Stimulated activated naive B cell treated with anti-CD40 and anti-IgM and Interleukin-4, amounts not matched to agents 10 μg/mL and 1 μg/mL and 100 μg/mL, for 72 hours (primary cell): Measurements from ENCODE around the gene COL6A1.
"Not testable (repeated sequence)": the region's sequence is repeated elsewhere in the genome, so short reads cannot be mapped to it uniquely, and the experiment has no call there.

Experiments
- ATAC-seq, 2 donors: fragments of 150-1000 bp; cut with Tn5 transposase; replicated peaks; 2 replicates each; pipeline ENCODE4 v1.10.0; 2021; ENCODE audit warnings: moderate library complexity in 1 of 2
- DNase-seq: peaks from one replicate; pipeline ENCODE4 v3.0.0; 2021
- H3K27ac Mint-ChIP-seq: one replicate; pipeline ENCODE4 v1.8.0; 2022; ENCODE audit warnings: mild to moderate bottlenecking, mixed read lengths
- H3K27me3 Mint-ChIP-seq, 2 donors: one replicate each; pipeline ENCODE4 v1.8.0; 2022; ENCODE audit warnings: mixed read lengths in 2 of 2
- H3K36me3 Mint-ChIP-seq, 2 donors: one replicate each; pipeline ENCODE4 v1.8.0; 2022; ENCODE audit warnings: mixed read lengths in 2 of 2, mild to moderate bottlenecking in 1 of 2
- H3K4me1 Mint-ChIP-seq, 2 donors: one replicate each; pipeline ENCODE4 v1.8.0; 2022; ENCODE audit warnings: mixed read lengths in 2 of 2, mild to moderate bottlenecking in 1 of 2
- H3K4me3 Mint-ChIP-seq, 2 donors: one replicate each; pipeline ENCODE4 v1.8.0; 2022; ENCODE audit warnings: mild to moderate bottlenecking in 2 of 2, mixed read lengths in 2 of 2, moderate library complexity in 1 of 2
- H3K9me3 Mint-ChIP-seq, 2 donors: one replicate each; pipeline ENCODE4 v1.8.0; 2022; ENCODE audit warnings: mixed read lengths in 2 of 2, mild to moderate bottlenecking in 1 of 2

The COL6A1 gene

GRCh38 chr21:45952527-45952926, 29.0 kb upstream of the COL6A1 start:
- H3K27me3 Mint-ChIP-seq: peaks cover 4 to 22% of the 10 kb centered on the region in 2 donors
- not testable (repeated sequence) for ATAC-seq

GRCh38 chr21:45952974-45953373, 28.6 kb upstream of the COL6A1 start:
- H3K27ac Mint-ChIP-seq: no peak overlapping the region
- H3K9me3 Mint-ChIP-seq: no peaks in the 10 kb centered on the region
- no peak overlapping the region for H3K4me3 Mint-ChIP-seq
- no peaks in the 10 kb centered on the region for H3K4me1 Mint-ChIP-seq
- DNase-seq (no peak), ATAC-seq (no peak)
- H3K36me3 Mint-ChIP-seq: no peaks in the 10 kb centered on the region
- H3K27me3 Mint-ChIP-seq: peaks cover 5 to 26% of the 10 kb centered on the region in 2 donors

More at GRCh38 chr21:45952527-45952926, 29.0 kb upstream of the COL6A1 start:
- not testable (repeated sequence) for H3K4me1 Mint-ChIP-seq, H3K36me3 Mint-ChIP-seq, H3K9me3 Mint-ChIP-seq, H3K4me3 Mint-ChIP-seq, DNase-seq, H3K27ac Mint-ChIP-seq

- no peak for DNase-seq
- Mint-ChIP-seq H3K4me1 (no peaks in the 10 kb centered on the region), H3K27ac (no peak overlapping the region), H3K27me3 (peaks cover 9 to 32% of the 10 kb centered on the region in 2 donors), H3K4me3 (no peak overlapping the region), H3K36me3 (no peaks in the 10 kb centered on the region), H3K9me3 (no peaks in the 10 kb centered on the region)
- ATAC-seq: no peak
Measured at GRCh38 chr21:45954261-45954660, 27.3 kb upstream of the COL6A1 start.

- DNase-seq: no peak
- peaks cover 9 to 33% of the 10 kb centered on the region in 2 donors for H3K27me3 Mint-ChIP-seq
- H3K9me3 Mint-ChIP-seq: no peaks in the 10 kb centered on the region
Measured at GRCh38 chr21:45954921-45955320, 26.6 kb upstream of the COL6A1 start.

GRCh38 chr21:45957551-45957950, 24.0 kb upstream of the COL6A1 start:
- no peak overlapping the region for H3K4me3 Mint-ChIP-seq
- peaks cover 19 to 52% of the 10 kb centered on the region in 2 donors for H3K27me3 Mint-ChIP-seq
- ATAC-seq (no peak), DNase-seq (no peak)
- H3K4me1 Mint-ChIP-seq: no peaks in the 10 kb centered on the region
- H3K9me3 Mint-ChIP-seq: peaks cover 15 to 23% of the 10 kb centered on the region in 2 donors
- peaks cover 7 to 15% of the 10 kb centered on the region in 2 donors for H3K36me3 Mint-ChIP-seq
- H3K27ac Mint-ChIP-seq: no peak overlapping the region

More at GRCh38 chr21:45954921-45955320, 26.6 kb upstream of the COL6A1 start:
- H3K27ac Mint-ChIP-seq: no peak overlapping the region
- no peak for ATAC-seq
- H3K4me3 Mint-ChIP-seq: no peak overlapping the region
- no peaks in the 10 kb centered on the region for H3K4me1 Mint-ChIP-seq
- no peaks in the 10 kb centered on the region for H3K36me3 Mint-ChIP-seq

- H3K36me3 Mint-ChIP-seq: peaks cover 7 to 15% of the 10 kb centered on the region in 2 donors
- peaks cover 19 to 47% of the 10 kb centered on the region in 2 donors for H3K27me3 Mint-ChIP-seq
- H3K27ac Mint-ChIP-seq: no peak overlapping the region
- DNase-seq: no peak
- no peak overlapping the region for H3K4me3 Mint-ChIP-seq
- H3K9me3 Mint-ChIP-seq: peaks cover 18 to 26% of the 10 kb centered on the region in 2 donors
- ATAC-seq: no peak
- H3K4me1 Mint-ChIP-seq: no peaks in the 10 kb centered on the region
Measured at GRCh38 chr21:45957981-45958600, 23.5 kb upstream of the COL6A1 start.

- H3K27ac Mint-ChIP-seq: no peak overlapping the region
- no peaks in the 10 kb centered on the region for H3K4me1 Mint-ChIP-seq
- DNase-seq (no peak), ATAC-seq (no peak)
- peaks cover 19 to 45% of the 10 kb centered on the region in 2 donors for H3K27me3 Mint-ChIP-seq
- peaks cover 7 to 15% of the 10 kb centered on the region in 2 donors for H3K36me3 Mint-ChIP-seq
- no peak overlapping the region for H3K4me3 Mint-ChIP-seq
- peaks cover 23 to 32% of the 10 kb centered on the region in 2 donors for H3K9me3 Mint-ChIP-seq
Measured at GRCh38 chr21:45959182-45959581, 22.4 kb upstream of the COL6A1 start.

- Mint-ChIP-seq H3K4me3 (no peak overlapping the region), H3K27ac (no peak overlapping the region), H3K9me3 (peaks cover 25 to 34% of the 10 kb centered on the region in 2 donors), H3K27me3 (peaks cover 19 to 45% of the 10 kb centered on the region in 2 donors), H3K36me3 (peaks cover 7 to 15% of the 10 kb centered on the region in 2 donors), H3K4me1 (no peaks in the 10 kb centered on the region)
- ATAC-seq: no peak
- no peak for DNase-seq
Measured at GRCh38 chr21:45959779-45960390, 21.7 kb upstream of the COL6A1 start.

- Mint-ChIP-seq H3K36me3 (peaks cover 7 to 15% of the 10 kb centered on the region in 2 donors), H3K9me3 (peaks cover 33 to 34% of the 10 kb centered on the region in 2 donors), H3K27me3 (peaks cover 19 to 47% of the 10 kb centered on the region in 2 donors)
- H3K4me1 Mint-ChIP-seq, DNase-seq, H3K27ac Mint-ChIP-seq, ATAC-seq, H3K4me3 Mint-ChIP-seq: not testable (repeated sequence)
Measured at GRCh38 chr21:45961408-45961807, 20.2 kb upstream of the COL6A1 start.

- no peaks in the 10 kb centered on the region for H3K4me1 Mint-ChIP-seq
Measured at GRCh38 chr21:45962531-45963231, 18.9 kb upstream of the COL6A1 start.

GRCh38 chr21:45963232-45963570, 18.4 kb upstream of the COL6A1 start:
- DNase-seq (no peak), ATAC-seq (no peak)
- peaks cover 33 to 34% of the 10 kb centered on the region in 2 donors for H3K9me3 Mint-ChIP-seq
- H3K4me1 Mint-ChIP-seq: no peaks in the 10 kb centered on the region
- H3K36me3 Mint-ChIP-seq: peaks cover 7 to 15% of the 10 kb centered on the region in 2 donors
- H3K27ac Mint-ChIP-seq: no peak overlapping the region
- H3K4me3 Mint-ChIP-seq: no peak overlapping the region
- peaks cover 27 to 45% of the 10 kb centered on the region in 2 donors for H3K27me3 Mint-ChIP-seq

More at GRCh38 chr21:45962531-45963231, 18.9 kb upstream of the COL6A1 start:
- Mint-ChIP-seq H3K36me3 (peaks cover 7 to 15% of the 10 kb centered on the region in 2 donors), H3K27me3 (peaks cover 27 to 48% of the 10 kb centered on the region in 2 donors), H3K4me3 (no peak overlapping the region), H3K27ac (no peak overlapping the region), H3K9me3 (peaks cover 33 to 34% of the 10 kb centered on the region in 2 donors)
- no peak for DNase-seq
- no peak for ATAC-seq

GRCh38 chr21:45964649-45965048, 16.9 kb upstream of the COL6A1 start:
- DNase-seq: no peak
- H3K27ac Mint-ChIP-seq: no peak overlapping the region
- no peak for ATAC-seq
- H3K27me3 Mint-ChIP-seq: peaks cover 38 to 48% of the 10 kb centered on the region in 2 donors
- H3K4me3 Mint-ChIP-seq: no peak overlapping the region
- no peaks in the 10 kb centered on the region for H3K4me1 Mint-ChIP-seq
- H3K36me3 Mint-ChIP-seq: peaks cover 7 to 15% of the 10 kb centered on the region in 2 donors
- peaks cover 33 to 34% of the 10 kb centered on the region in 2 donors for H3K9me3 Mint-ChIP-seq

- no peak for ATAC-seq
- Mint-ChIP-seq H3K27ac (no peak overlapping the region), H3K36me3 (peaks cover 7 to 15% of the 10 kb centered on the region in 2 donors), H3K9me3 (peaks cover 33 to 34% of the 10 kb centered on the region in 2 donors), H3K4me3 (no peak overlapping the region), H3K4me1 (no peaks in the 10 kb centered on the region), H3K27me3 (peaks cover 42 to 54% of the 10 kb centered on the region in 2 donors)
- no peak for DNase-seq
Measured at GRCh38 chr21:45965084-45965809, 16.3 kb upstream of the COL6A1 start.

- H3K27ac Mint-ChIP-seq: no peak overlapping the region
- ATAC-seq: no peak
Measured at GRCh38 chr21:45966791-45967394, 14.7 kb upstream of the COL6A1 start.

More at GRCh38 chr21:45966791-45967394, 14.7 kb upstream of the COL6A1 start:
- H3K4me3 Mint-ChIP-seq: no peak overlapping the region
- peaks cover 3 to 4% of the 10 kb centered on the region in 2 donors for H3K36me3 Mint-ChIP-seq
- H3K4me1 Mint-ChIP-seq: no peaks in the 10 kb centered on the region
- DNase-seq: no peak
- peaks cover 32 to 56% of the 10 kb centered on the region in 2 donors for H3K27me3 Mint-ChIP-seq
- H3K9me3 Mint-ChIP-seq: peaks cover 17 to 23% of the 10 kb centered on the region in 2 donors
